Ureter (tissue), 1 donor: Measurements from ENCODE around the gene GRK5. TPM values are rescaled to one million over a fixed set of nuclear protein-coding genes. Genes with fewer than 3 reads are reported as not detected.
"Not testable (repeated sequence)": the region's sequence is repeated elsewhere in the genome, so short reads cannot be mapped to it uniquely, and the experiment has no call there.

Experiments used
- DNase-seq: peaks from one replicate; pipeline ENCODE4 v3.0.0-alpha.2; 2020; ENCODE audit warnings: low spot score
- total RNA-seq: library from RNA; stranded (reverse); gene quantifications from one replicate; pipeline ENCODE4 v1.2.4, GENCODE V29; 2023
- donor health status: DM: yes; HTN: yes; CAD: no.

Gene GRK5
- total RNA-seq, 1 donor from 2014 or later = 16.7 TPM

DNA sequence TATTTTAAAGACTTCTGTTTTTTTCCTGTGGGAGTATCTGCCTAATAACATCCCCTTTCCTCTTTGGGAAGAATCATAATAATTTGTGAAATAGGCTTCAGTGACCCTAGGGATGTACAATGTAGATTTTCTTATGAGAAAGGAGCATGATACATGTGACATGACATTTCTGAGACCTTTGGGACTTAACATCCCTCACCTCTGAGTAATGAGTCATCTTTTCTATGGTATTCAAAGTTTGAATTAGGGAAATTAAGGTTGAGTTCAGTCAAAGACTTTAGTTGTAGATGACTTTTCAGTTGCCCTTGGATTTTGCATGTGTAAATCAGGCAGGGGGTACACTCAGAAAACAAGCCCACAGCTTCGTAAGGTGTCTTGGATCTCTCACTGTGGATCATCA lies 14.3 kb downstream of the GRK5 start:
- no peak for DNase-seq

DNA sequence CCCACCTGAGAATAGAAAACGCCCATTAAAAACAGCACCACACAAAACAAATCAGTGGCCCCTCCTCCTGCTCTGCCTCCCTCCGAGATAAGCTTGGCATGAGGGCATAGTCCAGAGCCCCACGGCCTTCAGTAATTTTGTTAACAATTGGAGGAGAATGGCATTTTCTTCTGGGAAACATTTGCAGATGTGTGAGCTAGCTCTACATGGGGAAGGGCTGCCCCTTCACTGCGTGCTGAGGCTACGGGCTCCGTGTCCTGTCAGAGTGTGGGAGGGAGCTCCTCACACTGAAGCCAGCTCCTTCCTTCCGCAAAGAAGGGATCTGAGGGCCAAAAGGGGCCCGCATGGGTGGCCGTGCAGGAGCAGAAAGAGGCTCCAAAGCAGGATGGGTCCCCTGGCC lies 15.2 kb downstream of the GRK5 start:
- no peak for DNase-seq

DNA sequence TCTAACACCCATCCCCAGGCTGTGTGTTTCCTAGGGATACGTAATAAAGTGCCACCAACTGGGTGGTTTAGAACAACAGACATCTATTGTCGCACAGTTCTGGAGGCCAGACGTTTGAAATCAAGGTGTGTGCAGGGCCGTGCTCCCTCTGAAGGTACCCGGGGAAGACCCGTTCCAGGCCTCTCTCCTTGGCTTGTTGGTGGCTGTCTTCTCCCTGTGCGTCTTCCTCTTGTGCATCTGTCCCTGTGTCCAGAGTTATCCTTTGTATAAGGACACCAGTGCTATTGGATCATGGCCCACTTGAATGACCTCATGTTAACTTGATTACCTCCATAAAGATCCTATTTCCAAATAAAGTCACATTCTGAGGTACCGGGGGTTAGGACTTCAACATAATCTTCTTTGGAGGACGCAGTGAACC lies 15.6 kb downstream of the GRK5 start:
- no peak for DNase-seq

DNA sequence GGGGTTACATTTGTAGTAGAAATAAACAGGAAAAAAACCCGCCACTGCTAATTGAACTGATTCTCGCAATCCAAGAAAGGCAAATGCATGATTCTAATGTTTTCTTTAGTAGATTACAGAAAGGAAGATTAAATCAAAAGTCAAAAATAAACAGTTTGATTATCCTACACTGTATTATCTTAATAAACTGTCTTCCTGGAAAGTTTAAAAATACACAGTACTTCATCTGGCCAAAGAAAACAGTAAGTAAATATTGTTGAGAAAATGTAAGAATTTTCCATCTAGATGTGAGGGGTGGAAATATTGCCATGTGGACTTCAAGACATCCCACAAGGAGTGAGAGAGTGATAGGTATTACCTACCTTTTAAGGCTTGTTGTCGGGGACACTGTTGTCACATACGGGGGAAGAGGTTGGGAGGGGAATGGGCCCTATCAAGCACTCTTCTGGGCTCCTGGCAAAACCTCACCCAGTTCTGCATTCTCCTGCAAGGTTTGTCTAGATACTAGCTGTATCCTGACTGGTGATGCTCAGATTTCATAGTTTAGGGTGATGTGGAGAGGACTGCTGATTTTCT lies 17.8 kb downstream of the GRK5 start:
- no peak for DNase-seq

DNA sequence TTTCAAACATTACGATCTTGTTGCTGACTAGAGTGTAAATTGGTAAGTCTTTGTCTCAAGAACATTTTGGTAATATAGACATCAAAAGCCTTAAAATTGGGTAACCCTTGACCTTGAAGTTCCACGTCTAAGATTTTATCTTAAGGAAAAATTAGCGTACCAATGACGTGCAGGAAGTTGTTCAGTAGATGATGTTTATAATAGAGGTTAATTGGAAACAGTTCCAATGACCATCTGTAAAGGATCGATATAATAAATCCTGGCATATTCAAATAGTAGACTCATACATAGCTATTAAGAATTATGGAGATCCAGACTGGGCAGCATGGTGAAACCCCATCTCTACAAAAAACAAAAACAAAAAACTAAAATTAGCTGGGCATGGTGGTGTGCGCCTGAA lies 20.5 kb downstream of the GRK5 start:
- DNase-seq = no peak

DNA sequence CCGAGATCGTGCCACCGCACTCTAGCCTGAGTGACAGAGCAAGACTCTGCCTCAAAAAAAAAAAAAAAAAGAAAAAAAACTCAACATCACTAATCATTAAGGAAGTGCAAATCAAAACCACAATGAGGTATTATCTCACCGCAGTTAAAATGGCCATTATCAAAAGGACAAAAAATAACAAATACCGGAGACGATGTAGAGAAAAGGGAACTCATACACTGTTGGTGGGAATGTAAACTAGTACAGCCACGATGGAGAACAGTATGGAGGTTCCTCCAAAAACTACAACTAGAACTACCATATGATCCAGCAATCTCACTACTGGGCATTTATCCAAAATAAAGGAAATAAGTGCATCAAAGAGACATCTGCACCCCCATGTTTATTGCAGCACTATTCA lies 24.3 kb downstream of the GRK5 start:
- DNase-seq = no peak

DNA sequence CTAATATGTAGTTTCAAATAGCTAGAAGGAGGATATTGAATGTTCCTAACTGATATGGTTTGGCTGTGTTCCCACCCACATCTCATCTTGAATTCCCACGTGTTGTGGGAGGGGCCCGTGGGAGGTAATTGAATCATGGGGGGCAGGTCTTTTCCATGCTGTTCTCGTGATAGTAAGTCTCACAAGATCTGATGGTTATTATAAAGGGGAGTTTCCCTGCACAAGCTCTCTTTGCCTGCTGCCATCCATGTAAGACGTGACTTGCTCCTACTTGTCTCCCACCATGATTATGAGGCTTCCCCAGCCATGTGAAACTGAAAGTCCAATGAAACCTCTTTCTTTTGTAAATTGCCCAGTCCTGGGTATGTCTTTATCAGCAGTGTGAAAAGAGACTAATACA lies 25.1 kb downstream of the GRK5 start:
- DNase-seq = not testable (repeated sequence)

DNA sequence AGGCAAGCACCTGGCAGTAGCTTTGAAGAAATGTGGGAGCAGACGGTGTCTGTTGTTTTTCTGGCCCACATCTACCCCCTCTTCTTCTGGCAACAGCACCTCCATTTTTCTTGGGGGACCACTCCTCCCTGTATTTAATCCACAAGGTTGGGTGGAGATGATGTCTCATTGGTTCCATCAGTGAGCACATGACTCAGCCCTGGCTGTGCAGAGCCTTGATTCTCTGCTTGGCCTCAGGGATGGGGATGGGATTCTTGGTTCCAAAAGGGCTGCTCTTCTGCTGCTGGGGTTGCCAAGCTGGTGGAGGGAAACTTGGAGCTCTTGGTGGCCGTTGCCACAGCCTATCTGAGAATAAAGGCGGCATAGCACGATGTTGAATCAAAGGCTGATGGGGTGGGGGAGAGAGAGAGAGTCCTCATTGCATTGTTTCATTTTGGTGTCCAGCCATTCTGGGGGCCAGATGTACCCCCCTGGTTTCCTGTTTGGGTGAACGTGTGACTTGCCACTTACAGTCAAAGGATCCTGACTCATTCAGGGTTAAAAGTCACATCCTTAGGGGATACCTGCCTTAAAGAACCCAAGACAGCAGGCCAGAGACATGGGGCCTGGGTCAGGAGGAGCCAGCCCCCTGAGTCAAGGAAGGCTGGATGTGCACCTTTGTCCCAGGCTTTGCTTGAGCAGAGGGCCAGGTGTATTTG lies 25.9 kb downstream of the GRK5 start:
- no peak for DNase-seq

DNA sequence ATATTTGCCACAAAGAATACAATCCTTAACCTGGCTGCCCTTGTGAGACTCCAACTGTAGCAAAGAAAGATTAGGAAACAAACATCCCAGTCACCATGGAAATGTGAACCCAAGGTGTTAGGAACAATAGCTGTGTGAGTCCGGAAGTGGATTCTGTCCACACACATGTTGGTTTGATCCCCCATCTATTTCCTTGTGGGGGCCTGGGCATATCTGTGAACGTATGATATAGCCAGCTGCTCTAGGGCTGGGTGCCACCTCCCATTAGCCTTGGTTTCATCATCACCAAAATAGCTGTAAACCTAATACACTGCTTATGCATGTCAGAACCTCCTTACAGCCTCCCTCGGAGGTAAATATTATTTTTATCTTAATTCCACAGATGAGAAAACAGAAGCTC lies 26.4 kb downstream of the GRK5 start:
- no peak for DNase-seq

DNA sequence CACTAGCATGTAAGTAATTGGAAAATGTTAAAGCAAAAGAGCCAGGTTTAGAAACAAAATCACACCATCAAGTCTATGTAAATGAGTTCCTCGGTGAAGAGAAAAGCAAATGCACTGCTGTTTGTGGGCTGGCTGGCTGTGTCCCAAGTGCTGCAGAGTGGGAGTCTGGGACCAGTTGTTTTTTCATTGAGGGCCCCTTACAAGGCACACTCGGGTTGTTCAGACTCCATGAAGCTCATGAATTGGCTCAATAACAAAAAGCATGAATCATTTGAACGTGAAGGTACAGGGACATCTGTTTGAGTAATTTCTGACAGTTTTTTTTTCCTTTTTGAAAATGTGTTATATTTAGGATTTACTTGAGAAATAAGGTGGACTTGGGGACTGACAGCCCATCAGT lies 28.0 kb downstream of the GRK5 start:
- no peak for DNase-seq

DNA sequence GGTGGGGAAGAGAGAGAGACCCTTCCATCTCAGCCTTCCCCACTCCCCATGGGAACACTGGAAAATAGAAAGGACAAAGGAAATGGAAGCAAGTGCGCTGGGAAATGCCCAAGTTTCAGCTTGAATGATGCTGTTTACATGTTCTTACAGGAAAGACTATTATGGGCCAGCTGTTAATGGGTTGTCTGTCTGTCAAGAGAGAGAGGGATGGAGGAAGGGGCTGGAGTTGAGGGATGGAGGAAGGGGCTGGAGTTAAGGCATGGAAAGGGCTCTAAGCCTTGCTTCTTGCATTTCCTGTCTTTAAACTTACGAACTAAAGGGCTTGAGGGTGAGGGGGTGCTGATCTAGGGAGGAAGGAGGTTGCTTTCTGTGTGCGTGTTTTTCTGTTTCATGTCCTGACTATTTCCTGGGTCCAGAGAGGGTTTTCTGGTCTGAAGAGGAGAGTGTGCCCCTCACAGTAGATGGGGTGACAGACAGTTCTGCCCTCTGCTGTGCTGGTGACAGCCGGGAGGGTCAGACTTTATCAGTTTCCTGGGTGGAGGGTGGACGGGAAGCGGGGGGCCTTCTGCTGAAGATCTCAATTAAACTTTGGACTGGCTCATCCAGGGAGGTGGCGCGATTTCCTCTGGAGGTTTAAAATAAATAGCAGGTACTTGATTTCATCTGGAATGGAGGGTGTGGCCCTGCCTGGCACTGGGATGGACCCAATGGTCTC lies 30.5 kb downstream of the GRK5 start:
- DNase-seq = no peak

DNA sequence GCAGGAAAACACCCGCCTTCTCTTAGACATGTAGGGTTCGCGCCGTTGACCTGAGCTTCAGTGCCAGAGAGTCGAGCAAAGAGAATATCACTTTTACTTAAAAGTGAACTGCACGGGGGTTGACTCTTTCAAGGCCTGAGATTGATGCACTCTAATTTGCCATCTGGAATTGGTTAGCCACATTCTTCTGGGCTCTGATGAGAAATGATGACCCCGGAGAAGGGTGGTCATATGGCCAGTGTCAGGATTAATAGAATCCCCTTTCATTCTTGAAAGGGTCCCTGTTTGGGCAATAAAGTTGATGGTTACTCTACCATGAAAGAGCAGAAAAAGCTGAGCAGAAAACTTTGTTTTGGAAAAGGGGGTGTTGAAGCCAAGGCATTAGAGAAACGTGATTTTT lies 31.2 kb downstream of the GRK5 start:
- no peak for DNase-seq

DNA sequence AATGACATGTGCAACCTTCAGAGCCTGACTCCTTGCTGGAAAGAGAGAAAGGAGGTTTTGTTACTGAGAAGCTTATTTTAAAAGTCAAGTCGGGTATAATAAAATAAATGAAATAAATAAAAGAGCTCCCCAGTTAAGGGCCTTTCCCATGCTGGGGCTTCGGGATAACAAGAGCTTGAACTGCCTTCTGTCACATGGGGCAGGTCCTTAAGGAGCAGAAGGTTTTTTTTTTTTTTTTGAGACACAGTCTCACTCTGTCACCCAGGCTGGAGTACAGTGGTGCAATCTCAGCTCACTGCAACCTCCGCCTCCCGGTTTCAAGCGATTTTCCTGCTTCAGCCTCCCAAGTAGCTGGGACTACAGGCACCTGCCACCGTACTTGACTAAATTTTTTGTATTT lies 31.6 kb downstream of the GRK5 start:
- not testable (repeated sequence) for DNase-seq

DNA sequence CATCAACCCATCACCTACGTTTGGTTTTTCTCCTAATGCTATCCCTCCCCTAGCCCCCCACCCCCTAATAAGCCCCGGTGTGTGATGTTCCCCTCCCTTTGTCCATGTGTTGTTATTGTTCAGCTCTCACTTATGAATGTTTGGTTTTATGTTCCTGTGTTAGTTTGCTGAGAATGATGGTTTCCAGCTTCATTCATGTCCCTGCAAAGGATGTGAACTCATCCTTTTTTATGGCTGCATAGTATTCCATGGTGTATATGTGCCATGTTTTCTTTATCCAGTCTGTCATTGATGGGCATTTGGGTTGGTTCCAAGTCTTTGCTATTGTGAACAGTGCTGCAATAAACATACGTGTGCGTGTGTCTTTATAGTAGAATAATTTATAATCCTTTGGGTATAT lies 32.3 kb downstream of the GRK5 start:
- not testable (repeated sequence) for DNase-seq

DNA sequence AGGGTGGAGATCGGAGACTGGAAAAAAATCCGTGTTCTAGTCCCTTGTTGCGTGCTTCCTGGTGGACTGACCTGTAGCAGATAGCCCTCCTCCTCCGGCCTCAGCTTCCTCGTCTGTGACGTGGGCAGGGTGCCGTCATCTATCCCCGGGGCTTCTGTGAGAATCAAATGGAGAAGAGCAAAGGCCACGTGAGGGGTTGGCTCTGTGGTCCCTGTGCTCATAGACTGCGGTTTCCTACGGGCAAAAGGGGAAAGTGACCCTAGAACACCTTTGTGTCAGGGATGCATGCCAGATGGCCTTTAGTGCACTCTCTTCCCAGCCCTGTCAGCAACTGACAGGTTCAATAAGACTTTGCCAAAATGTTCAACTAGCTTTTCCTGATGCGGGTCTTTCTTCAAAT lies 33.7 kb downstream of the GRK5 start:
- no peak for DNase-seq

DNA sequence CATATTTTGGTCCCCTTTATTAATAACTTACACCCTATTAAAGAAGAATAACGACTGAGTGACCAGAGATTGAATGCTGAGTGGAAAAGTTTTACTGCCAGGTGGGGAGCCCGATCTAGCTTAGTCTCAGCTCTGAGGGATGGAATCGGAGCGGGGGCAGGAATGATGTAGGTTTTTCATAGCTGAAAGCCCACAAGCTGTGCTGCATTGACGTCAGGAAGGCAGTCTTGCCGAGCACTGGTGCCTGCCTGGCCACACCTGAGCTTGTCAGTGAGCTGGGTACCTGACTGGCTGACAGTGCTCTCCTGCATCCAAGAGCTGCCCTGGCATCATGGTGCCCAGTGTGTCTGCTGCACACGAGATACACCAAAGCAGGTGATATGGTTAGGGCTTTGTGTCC lies 34.8 kb downstream of the GRK5 start:
- DNase-seq = no peak

DNA sequence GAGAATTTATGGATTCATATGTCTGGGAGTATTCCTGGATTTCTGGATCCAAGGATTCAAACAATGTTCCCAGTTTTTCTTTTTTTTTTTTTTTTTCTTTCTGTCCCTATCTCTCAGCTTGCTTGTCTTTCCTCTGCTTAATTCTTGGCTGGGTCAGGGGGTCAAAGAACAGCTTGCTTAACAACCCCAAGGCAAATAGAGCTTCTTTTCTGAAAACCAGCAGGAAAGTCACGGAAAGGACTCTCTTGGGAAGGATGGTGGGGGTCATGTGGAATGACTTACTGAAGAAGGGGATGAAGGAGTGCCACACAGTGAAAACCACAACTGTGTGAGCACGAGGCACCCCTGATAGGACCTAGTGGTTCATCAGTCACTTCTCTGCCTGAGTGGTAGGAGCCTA lies 36.1 kb downstream of the GRK5 start:
- no peak for DNase-seq

DNA sequence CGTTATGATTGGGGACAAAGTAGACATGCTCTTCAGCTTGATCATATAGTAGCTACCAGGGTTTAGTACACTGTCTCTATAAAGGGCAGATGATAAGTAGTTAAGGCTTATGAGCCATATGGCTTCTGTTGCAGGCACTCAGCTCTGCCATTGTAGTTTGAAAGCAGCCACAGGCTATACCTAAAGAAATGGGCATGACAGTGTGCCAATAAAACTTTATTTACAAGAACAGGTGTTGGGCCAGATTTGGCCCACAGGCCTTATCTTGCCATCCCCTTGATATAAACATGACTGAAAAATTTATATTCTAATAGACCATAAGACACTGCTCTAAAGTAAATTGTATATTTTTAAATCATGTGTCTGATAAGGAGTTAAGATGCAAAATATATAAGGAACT lies 36.6 kb downstream of the GRK5 start:
- DNase-seq = no peak

DNA sequence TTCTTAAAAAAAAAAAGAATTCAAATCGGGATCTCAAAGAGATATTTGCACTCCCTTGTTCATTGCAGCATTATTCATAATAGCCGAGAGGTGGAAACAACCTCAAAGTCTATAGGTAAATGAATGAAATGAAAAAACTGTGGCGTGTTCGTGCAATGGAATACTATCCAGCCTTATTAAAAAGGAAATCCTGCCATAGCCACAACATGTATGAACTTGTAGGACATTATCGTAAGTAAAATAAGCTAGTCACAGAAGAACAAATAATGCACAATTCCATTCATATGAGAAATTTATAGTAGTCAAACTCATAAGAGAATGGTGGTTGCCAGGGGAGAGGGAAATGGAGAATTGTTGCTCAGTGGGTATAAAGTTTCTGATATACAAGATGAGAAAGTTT lies 37.9 kb downstream of the GRK5 start:
- no peak for DNase-seq

DNA sequence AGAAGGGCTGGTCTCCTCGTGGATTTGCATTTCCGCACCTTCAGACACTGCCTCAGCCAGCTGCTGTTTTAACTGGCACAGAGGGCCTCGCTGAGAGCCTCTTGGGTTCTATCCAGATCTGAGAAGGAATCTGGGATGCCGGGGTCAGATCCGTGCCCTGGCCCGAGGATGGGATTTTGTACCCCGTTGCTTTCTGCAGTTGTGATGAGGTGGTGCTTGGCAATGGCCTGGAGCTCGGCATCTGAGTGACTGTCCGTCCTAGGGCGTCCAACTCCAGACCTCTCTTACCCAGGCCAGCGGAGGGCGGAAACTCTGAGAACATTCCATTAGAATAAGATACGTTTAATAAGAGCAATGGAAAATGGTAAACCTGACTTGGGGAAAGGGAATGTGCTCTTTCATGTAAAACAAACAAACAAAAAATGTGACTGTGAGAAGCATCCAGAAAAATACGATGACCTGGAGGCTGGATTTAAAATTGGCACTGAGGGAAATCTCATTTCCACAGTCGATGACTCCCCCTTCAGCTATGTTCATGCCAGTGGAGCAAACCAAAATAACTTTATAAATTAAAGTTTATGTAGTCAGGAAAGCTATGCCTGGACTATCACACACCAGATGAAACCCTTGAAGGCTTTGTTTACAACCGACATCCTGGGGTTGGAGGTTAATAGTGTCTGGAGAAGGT lies 39.6 kb downstream of the GRK5 start:
- no peak for DNase-seq

DNA sequence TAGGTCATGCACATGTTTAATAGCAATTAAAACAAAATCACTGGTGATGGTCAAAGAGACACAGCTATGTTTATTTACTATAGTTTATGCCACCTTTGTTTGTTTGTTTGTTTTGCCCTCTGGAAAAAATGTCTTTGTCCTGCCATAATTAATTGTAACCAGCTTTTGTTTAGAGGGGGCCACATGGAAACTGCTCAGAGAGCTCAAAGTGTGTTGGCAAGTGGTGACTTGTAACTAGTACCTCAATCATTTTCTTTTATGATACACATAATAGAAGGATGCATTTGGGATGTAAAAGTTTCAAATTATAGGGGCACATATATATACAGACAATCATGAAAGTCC lies 40.2 kb downstream of the GRK5 start:
- no peak for DNase-seq

DNA sequence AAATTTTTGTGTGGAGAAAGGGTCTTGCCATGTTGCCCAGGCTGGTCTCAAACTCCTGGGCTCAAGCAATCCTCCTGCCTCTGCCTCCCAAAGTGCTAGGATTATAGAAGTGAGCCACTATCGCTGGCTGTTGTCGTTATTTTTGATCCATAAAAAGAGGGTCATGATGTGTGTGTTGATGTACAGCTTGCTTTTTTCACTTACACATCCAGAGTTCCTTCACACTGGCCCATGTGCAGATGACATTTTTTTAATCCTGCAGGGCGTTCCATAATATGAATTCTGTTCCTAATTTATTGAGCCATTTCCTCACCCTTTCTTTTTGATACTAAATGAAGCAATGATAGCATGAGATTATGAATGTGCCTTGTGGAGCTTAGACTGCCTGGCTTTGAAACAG lies 40.8 kb downstream of the GRK5 start:
- no peak for DNase-seq

DNA sequence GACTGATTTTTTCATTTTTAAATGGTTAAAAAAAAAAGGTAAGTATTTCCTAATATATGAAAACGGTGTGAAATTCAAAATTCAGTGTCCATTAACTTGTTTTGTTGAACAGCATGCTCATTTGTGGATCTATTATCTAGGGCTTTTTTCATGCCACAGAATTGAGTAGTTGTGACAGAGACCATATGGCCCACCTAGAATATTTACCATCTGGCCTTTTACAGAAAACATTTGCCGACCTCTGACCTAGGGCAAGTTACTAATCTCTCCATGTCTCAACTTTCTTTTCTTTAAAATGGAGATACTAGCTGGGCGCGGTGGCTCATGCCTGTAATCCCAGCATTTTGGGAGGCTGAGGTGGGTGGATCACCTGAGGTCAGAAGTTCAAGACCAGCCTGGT lies 41.3 kb downstream of the GRK5 start:
- no peak for DNase-seq
